Activated CD8-positive, alpha-beta memory T cell treated with anti-CD3 and anti-CD28 coated beads for 4 hours (primary cell): ENCODE results near the gene PPP1R12B.

Source experiments
- DNase-seq, 2 donors: peaks; one replicate each; pipeline ENCODE4 v3.0.0-alpha.2; 2020; ENCODE audit warnings: low read depth in 2 of 2

Gene PPP1R12B, protein sequence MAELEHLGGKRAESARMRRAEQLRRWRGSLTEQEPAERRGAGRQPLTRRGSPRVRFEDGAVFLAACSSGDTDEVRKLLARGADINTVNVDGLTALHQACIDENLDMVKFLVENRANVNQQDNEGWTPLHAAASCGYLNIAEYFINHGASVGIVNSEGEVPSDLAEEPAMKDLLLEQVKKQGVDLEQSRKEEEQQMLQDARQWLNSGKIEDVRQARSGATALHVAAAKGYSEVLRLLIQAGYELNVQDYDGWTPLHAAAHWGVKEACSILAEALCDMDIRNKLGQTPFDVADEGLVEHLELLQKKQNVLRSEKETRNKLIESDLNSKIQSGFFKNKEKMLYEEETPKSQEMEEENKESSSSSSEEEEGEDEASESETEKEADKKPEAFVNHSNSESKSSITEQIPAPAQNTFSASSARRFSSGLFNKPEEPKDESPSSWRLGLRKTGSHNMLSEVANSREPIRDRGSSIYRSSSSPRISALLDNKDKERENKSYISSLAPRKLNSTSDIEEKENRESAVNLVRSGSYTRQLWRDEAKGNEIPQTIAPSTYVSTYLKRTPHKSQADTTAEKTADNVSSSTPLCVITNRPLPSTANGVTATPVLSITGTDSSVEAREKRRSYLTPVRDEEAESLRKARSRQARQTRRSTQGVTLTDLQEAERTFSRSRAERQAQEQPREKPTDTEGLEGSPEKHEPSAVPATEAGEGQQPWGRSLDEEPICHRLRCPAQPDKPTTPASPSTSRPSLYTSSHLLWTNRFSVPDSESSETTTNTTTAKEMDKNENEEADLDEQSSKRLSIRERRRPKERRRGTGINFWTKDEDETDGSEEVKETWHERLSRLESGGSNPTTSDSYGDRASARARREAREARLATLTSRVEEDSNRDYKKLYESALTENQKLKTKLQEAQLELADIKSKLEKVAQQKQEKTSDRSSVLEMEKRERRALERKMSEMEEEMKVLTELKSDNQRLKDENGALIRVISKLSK

DNA sequence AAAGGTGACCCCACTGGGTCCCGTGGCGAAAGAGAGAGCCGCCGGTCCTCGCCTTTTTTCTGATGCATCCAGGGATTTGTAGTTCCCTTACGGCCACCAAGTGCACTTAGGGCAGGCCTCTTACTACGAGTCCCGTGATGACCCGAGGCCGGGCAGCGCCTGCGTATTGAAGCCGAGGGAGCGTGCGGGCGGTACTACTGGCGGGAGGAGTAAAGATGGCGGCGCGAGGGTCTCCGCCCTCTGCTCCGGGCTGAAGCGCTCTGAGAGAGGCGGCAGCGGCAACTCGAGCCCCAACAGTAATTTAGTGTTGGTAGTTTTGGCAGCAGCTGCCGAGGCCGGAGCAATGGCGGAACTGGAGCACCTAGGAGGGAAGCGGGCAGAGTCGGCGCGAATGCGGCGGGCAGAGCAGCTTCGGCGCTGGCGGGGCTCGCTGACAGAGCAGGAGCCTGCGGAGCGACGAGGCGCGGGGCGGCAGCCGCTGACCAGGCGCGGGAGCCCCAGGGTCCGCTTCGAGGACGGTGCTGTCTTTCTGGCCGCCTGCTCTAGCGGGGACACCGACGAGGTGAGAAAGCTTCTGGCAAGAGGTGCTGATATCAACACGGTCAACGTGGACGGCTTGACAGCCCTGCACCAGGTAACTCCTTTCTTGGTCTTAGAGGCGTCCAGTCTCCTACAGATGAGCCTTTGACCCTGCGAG, at the start of gene PPP1R12B:
TSS of gene PPP1R12B (plus strand) at position 191 of the 697 bp plus-strand sequence. CDS start at position 344, 153 bp downstream.
- peak; percentile 87 to 94 for DNase-seq

DNA sequence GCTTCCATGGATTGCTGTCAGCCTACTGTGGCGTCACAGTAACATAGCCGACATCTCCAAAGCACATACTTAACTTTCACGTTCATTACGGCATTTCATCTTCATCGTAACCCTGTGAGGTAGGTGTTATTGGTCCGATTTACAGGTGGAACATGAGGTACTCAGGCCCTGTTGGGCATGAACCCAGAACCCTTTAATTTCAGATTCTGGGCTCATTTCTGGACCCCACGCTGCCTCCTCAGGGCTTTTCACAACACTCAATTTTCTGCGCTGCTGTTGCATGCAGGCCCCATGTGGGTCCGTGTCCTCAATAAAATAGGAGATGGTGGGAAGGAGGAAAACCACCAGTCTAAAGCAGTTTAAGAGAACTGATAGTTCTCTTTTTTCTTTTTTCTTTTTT, 46.3 kb upstream of the PPP1R12B start:
- DNase-seq = no peak

GRCh38 chr1:202304375-202304774, 44.1 kb upstream of the PPP1R12B start:
- no peak for DNase-seq

GRCh38 chr1:202305168-202305567, 43.3 kb upstream of the PPP1R12B start:
- DNase-seq = no peak

DNA sequence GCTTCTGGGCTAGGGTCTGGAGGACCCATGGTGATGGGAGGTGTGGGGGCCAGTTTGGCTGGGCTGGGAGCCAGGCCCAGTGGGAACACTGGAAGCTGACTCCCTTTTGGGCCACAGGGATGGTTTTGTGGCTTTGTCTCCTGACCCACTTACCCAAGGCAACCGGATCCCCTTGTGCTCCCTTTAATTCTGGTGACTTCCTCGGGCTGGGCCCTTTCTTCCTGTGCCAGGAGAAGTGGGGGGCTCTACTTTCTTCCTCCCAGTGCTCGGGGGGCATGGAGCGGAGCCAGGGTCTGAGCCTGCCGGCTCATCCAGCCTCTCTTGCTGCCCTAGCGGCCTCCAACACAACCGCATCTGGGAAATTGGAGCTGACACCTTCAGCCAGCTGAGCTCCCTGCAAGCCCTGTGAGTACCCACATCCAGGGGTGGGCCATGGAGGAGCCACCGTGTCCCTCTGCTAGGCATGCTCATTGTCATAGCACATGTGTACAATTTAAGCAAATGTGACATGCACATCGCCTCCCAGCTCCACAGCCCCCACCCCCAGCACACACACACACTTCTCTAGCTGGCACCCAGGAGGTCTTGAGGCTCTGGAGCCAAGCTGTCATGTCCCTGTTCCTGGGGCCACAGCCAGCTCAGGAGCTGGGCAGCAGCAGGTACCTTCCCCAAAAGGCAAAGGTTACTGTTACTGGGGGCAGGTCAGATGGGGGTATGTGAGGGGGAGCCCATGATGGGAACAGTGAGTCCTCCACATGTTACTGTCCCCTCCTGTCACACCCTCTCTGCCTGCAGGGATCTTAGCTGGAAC, 41.8 kb upstream of the PPP1R12B start:
- DNase-seq = no peak

DNA sequence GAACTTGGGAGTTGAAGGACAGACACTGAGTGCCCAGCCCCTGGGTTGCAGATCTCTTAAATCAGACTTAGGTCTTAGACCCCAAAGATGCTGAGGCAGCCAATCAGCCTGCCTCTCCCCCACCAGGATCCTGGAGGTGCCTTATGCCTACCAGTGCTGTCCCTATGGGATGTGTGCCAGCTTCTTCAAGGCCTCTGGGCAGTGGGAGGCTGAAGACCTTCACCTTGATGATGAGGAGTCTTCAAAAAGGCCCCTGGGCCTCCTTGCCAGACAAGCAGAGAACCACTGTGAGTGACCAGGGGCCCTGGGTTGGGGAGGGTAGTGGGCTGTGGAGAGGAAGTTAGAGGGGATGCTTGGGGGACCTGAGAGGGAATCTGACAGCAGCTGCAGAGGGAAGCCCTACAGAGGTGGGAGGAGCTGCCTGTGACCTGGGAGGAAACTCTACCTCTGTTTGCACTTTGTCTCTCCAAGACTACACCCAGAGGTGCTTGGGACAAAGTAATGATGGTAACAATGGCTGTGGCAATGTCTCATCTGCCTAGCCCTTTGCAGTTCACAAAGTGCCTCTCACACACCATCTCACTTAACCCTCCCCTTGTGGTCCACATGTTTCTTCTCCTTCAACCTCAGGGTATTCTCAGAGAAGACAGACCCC, 38.3 kb upstream of the PPP1R12B start:
- DNase-seq = no peak

- no peak for DNase-seq
Observed at GRCh38 chr1:202310746-202311145, 37.8 kb upstream of the PPP1R12B start.

DNA sequence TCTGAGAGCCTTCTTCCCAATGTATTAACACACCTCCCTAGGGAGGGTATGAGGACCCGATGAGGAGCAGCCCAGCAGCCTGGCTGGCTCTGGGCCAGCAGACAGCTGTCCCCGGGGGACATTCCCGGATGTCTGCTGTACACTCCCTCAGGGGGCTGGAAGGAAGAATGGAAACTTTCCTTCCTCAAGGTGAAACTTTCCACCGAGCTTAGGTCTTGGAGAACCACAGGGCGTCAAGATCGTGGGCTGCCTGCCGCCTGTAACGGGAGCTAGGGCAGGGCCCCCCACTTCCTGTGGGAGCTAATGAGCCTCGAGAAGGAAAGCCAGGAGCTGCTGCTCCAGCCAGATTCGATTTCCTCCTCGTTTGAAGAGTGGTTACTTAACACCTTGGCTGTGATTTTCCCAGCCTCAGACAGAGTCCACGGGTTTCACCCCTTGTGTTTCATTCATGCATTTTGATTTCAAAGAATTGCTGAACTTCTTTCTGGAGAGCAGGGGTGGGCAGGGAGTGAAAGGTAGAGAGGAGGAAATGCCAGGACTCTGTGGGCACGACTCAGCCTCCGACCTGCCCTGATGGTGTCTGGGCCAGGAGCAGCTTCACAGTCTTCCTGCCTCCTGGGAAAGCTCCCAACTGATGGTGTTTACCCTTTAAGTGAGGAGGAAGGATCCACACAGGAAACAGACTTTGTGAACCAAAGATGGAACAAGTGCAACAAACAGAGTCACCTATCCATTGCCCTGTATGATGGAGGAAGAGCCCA, 36.4 kb upstream of the PPP1R12B start:
- no peak for DNase-seq

DNA sequence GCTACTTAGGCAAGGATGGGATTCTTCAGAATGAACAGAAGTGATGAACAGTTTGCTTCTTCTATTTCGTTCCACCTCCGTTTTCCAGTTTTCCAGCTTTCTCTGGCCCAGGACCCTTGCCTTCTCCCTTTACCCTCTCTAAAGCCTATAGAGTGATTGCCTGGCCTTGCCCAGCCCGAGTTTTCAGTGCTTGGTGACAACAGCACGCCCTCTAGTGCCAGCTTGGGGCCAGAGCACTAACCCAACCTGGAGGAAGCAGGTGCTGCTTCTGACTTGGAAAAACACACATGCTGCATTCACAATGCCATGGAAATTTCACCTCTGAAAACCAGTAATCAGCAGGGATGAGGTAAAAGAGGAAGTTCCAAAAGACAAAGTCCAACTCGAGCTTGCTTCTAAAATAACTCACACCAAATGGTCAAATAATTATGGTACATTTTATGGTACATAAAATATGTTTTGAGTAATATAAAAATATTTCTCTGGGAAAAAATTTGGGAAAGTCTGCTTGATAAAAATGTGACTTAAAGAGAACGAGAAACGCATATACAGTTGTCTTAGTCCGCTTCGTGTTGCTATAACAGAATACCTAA, 32.8 kb upstream of the PPP1R12B start:
- DNase-seq = peak; percentile 48 to 51

- DNase-seq = no peak
Observed at GRCh38 chr1:202316186-202316585, 32.3 kb upstream of the PPP1R12B start.

DNA sequence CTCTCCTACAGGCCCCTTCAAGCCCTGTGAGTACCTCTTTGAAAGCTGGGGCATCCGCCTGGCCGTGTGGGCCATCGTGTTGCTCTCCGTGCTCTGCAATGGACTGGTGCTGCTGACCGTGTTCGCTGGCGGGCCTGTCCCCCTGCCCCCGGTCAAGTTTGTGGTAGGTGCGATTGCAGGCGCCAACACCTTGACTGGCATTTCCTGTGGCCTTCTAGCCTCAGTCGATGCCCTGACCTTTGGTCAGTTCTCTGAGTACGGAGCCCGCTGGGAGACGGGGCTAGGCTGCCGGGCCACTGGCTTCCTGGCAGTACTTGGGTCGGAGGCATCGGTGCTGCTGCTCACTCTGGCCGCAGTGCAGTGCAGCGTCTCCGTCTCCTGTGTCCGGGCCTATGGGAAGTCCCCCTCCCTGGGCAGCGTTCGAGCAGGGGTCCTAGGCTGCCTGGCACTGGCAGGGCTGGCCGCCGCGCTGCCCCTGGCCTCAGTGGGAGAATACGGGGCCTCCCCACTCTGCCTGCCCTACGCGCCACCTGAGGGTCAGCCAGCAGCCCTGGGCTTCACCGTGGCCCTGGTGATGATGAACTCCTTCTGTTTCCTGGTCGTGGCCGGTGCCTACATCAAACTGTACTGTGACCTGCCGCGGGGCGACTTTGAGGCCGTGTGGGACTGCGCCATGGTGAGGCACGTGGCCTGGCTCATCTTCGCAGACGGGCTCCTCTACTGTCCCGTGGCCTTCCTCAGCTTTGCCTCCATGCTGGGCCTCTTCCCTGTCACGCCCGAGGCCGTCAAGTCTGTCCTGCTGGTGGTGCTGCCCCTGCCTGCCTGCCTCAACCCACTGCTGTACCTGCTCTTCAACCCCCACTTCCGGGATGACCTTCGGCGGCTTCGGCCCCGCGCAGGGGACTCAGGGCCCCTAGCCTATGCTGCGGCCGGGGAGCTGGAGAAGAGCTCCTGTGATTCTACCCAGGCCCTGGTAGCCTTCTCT, 30.3 kb upstream of the PPP1R12B start:
- no peak for DNase-seq

DNA sequence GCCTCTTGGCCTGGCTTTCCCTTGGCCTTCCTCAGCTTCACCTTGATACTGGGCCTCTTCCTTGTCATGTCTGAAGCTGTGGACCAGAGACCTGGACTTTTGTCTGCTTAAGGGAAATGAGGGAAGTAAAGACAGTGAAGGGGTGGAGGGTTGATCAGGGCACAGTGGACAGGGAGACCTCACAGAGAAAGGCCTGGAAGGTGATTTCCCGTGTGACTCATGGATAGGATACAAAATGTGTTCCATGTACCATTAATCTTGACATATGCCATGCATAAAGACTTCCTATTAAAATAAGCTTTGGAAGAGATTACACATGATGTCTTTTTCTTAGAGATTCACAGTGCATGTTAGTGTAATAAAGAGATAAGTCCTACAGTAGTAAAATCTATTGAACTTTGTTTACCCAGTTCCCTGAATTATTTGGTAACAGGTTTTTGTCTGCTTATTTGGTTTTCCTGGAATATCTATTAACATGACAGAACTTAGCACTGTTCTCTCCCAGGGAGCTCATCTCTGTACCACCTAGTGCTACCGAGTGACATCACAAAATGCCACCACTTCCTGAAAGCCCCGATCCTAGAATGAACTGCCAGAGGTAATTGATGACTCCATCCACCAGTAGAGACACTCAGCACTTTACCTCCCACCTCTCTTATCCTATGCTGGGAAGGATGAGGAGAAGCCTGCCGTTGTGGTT, 29.0 kb upstream of the PPP1R12B start:
- no peak for DNase-seq

DNA sequence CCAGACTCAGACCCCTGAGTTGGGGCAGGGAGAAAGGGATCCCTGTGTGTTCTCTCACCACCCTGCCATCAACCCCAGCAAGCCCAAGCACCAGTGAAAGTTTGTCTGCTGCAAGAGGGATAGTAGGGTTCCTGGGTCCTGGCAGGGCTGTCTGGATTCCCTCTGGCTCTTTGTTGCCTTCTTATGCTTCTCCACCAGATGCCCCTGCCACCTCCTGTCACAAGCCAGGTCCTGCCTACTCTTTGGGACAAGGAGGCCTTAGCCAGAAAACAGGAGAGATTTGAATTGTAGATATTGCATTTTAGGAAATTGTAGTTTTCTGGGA, 28.5 kb upstream of the PPP1R12B start:
- no peak for DNase-seq

DNA sequence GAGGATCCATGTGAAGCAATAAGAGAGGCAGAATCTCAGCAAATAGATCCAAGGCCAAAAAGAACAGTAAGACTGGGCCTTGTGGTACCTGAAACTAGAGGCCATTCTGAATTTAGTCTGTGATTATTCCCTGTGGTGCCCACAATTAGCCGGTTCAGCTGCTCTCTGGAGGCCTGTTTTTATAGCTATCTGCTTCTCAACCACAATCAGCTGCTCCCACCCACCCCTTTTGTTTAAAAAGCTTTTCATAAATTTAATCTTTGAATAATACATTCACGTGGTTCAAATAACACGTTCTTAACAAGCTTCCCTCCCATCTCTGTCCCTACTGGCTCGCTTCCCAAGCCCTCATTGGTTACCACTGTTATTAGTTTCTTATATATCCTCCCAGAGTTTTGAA, 24.8 kb upstream of the PPP1R12B start:
- DNase-seq = no peak

DNA sequence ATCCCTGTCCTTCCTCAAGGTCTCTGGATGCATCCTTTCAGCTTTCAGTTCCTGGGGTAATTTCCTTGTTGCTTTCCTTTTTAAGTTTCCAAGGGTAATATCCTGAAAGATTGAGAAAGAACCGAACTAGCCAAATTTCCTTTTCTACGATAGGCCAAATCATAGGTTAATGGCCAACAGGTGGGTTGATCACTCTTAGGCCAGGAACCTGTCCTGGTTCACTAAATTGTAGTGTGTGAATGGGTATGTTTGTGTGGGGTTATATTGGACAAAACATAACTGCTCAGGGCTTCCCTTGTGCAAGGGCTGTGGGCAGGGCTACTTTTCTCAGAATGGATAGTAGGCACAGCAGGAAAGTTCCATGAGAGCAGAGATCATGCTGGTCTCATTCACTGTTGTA, 23.9 kb upstream of the PPP1R12B start:
- DNase-seq = no peak

GRCh38 chr1:202329891-202330290, 18.6 kb upstream of the PPP1R12B start:
- no peak for DNase-seq

DNA sequence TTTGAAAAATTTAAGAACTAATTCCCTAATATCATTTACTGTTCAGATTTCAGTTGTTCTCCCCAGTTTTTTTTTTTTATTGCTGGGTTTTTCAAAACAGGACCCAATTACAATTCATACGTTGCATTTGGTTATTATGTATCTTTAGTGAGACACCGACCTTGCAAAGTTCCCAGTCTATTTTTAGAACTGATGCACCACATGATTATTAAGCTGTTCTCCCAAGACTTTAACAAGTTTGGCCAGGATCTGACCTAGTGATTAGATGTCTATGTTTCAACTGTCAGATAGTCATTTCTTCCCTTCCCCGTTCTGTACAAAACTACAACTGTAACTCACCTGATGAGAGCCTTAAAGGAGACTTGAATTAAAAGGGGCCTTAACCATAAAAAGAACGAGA, 14.6 kb upstream of the PPP1R12B start:
- DNase-seq = no peak
